A549 (cell line): ENCODE data around the gene PECR.

ENCODE experiments used
- ATOH8 ChIP-seq: fragments of 250-450 bp; sonication (Bioruptor Pico); IDR thresholded peaks from 2 replicates; pipeline ENCODE4 v1.5.0; 2020; ENCODE audit warnings: low read depth, mild to moderate bottlenecking, moderate library complexity
- HMGXB4 ChIP-seq: fragments of 250-450 bp; sonication (Bioruptor Pico); IDR thresholded peaks from 2 replicates; pipeline ENCODE4 v1.5.0; 2021; ENCODE audit warnings: mild to moderate bottlenecking, moderate library complexity, borderline replicate concordance
- HOXA7 ChIP-seq: fragments of 250-450 bp; sonication (Bioruptor Pico); IDR thresholded peaks from 2 replicates; pipeline ENCODE4 v1.5.0; 2020; ENCODE audit warnings: mild to moderate bottlenecking, moderate library complexity
- JUN ChIP-seq, 2 experiments: fragments of >200 bp; sonication (Bioruptor Twin); formaldehyde crosslinking; IDR thresholded peaks; 2 replicates in 1 of 2; 3 replicates in 1 of 2; pipeline ENCODE4 v1.6.1; 2016 to 2017
- POLR2A ChIP-seq: IDR thresholded peaks from 2 replicates; pipeline ENCODE4 v1.6.1; 2012; ENCODE audit warnings: mild to moderate bottlenecking, low read length

GRCh38 chr2:216013080-216013909 is 68.3 kb downstream of the PECR start, which contains the start of gene MREG:
- TF ChIP-seq POLR2A = no peak
- TF ChIP-seq HMGXB4 (CRISPR knock-in tag) = no peak
- TF ChIP-seq HOXA7 (CRISPR knock-in tag) = no peak
- TF ChIP-seq ATOH8 (CRISPR knock-in tag) = no peak
- TF ChIP-seq JUN (IDR thresholded peaks at IDR 0.05) = no peak
